RWPE1 (cell line): ENCODE measurements around the gene EYS.

Experiments used
- CTCF ChIA-PET: fragments of 350-600 bp; sonication (Branson Sonifier 250); formaldehyde crosslinking; extraction: SDS; loops from one replicate; lab custom pipeline; 2021; lab: Yijun Ruan, JAX
- POLR2A ChIA-PET: fragments of 400-600 bp; formaldehyde crosslinking; extraction: SDS; loops from one replicate; lab custom pipeline; 2020; ENCODE audit warnings: antibody characterized with exemption; ENCODE audit not compliant: low non-redundant PET; lab: Yijun Ruan, JAX
- DNase-seq: peaks from one replicate; pipeline ENCODE4 v3.0.0; 2012; ENCODE audit warnings: low spot score
- H3K27ac ChIP-seq: fragments of 450-650 bp; 2 replicates; pipeline ENCODE4 v1.5.1; 2017
- CTCF ChIP-seq: fragments of 450-650 bp; conservative IDR thresholded peaks from 2 replicates; pipeline ENCODE4 v1.5.1; 2017; ENCODE audit warnings: low read depth, mild to moderate bottlenecking

Gene EYS

GRCh38 chr6:64547594-64548268 lies 1159.3 kb downstream of the EYS start:
- ChIA-PET CTCF (no interaction called here), POLR2A (no interaction called here)
- TF ChIP-seq CTCF, result no peak
- no peak for DNase-seq
- H3K27ac ChIP-seq, result no peak overlapping the region

GRCh38 chr6:64539917-64540316 lies 1167.1 kb downstream of the EYS start:
- no peak for DNase-seq
- TF ChIP-seq CTCF, result no peak
- ChIA-PET CTCF (no interaction called here), POLR2A (no interaction called here)
- H3K27ac ChIP-seq, result no peak overlapping the region

- POLR2A ChIA-PET, result no interaction called here
- CTCF ChIA-PET, result no interaction called here
- no peak for TF ChIP-seq CTCF
- no peak for DNase-seq
- H3K27ac ChIP-seq, result no peak overlapping the region
Observed at GRCh38 chr6:64538722-64539121, 1168.3 kb downstream of the EYS start.

GRCh38 chr6:64527899-64528298 lies 1179.1 kb downstream of the EYS start:
- CTCF ChIA-PET, result no interaction called here
- DNase-seq, result no peak
- POLR2A ChIA-PET, result no interaction called here
- no peak for TF ChIP-seq CTCF
- H3K27ac ChIP-seq, result no peak overlapping the region

GRCh38 chr6:64522859-64523258 lies 1184.2 kb downstream of the EYS start:
- no peak overlapping the region for H3K27ac ChIP-seq
- TF ChIP-seq CTCF, result no peak
- no peak for DNase-seq
- POLR2A ChIA-PET, result no interaction called here
- CTCF ChIA-PET, result no interaction called here

- CTCF ChIA-PET, result interaction anchor here (0.7 kb wide), 1 partner anchor 443 kb away, joined by 3 read pairs; no protein-coding TSS in a partner anchor
- no peak overlapping the region for H3K27ac ChIP-seq
- TF ChIP-seq CTCF, result no peak
- peak; percentile 74 for DNase-seq
- POLR2A ChIA-PET, result no interaction called here
Observed at GRCh38 chr6:64520050-64520449, 1187.0 kb downstream of the EYS start.
